ENCODE results near the gene BLMH. TPM values are rescaled to one million over a fixed set of nuclear protein-coding genes. Genes with fewer than 3 reads are reported as not detected.

Gene BLMH
- total and polyA plus RNA-seq, 9 of the 15 experiments (the other 6 are each of a cell fraction or from before 2014, with no cell fraction given), result 26.0 to 118 (median 67.3) TPM

GRCh38 chr17:30323895-30324319 is 32.2 kb upstream of the BLMH start (continued):
- no peak for TF ChIP-seq HOMEZ (CRISPR knock-in tag; IDR thresholded peaks at IDR 0.05)
- TF ChIP-seq PKNOX1 (IDR thresholded peaks at IDR 0.05), result peak; percentile 91
- TF ChIP-seq CBFB (CRISPR knock-in tag; IDR thresholded peaks at IDR 0.05), result no peak
- TF ChIP-seq GTF2A2 (tag; IDR thresholded peaks at IDR 0.05), result no peak
- TF ChIP-seq DPF2 (IDR thresholded peaks at IDR 0.05), result peak; percentile 58; the same call in 1 of the 2 replicates
- TF ChIP-seq THAP7 (CRISPR knock-in tag; IDR thresholded peaks at IDR 0.05), result no peak
- no peak for TF ChIP-seq MGA (IDR thresholded peaks at IDR 0.05)
- TF ChIP-seq EHMT2 (IDR thresholded peaks at IDR 0.05), result no peak
- no peak for TF ChIP-seq PTBP1 (IDR thresholded peaks at IDR 0.05; ENCODE audit: low read depth, low read length)
- no peak for TF ChIP-seq CBX3 (IDR thresholded peaks at IDR 0.05; ENCODE audit: borderline replicate concordance in 1 of 2, low read length in 2 of 2)

Measured in K562 (cell line).